Endothelial cell of umbilical vein (primary cell): ENCODE results near the gene TMEM151B.

Experiments used
- EZH2 ChIP-seq: IDR thresholded peaks from 2 replicates; pipeline ENCODE4 v1.6.1; 2012; ENCODE audit warnings: borderline replicate concordance, low read depth, mild to moderate bottlenecking, moderate library complexity, low read length, inconsistent platforms; ENCODE audit not compliant: severe bottlenecking
- FOS ChIP-seq: IDR thresholded peaks from 2 replicates; pipeline ENCODE4 v1.6.1; 2011; ENCODE audit warnings: mild to moderate bottlenecking, low read length, moderate library complexity, borderline replicate concordance; ENCODE audit not compliant: insufficient read depth

GRCh38 chr6:44268095-44268628, 2.1 kb upstream of the TMEM151B start:
- no peak for TF ChIP-seq FOS
- TF ChIP-seq EZH2 = no peak
